Gastrocnemius medialis (tissue), 4 donors: ENCODE results near the gene INMT. TPM values are rescaled to one million over a fixed set of nuclear protein-coding genes. Genes with fewer than 3 reads are reported as not detected.
A peak's percentile ranks its signal among the peaks of the same experiment; 100 is the strongest.
"Not testable (repeated sequence)": the region's sequence is repeated elsewhere in the genome, so short reads cannot be mapped to it uniquely, and the experiment has no call there.

Source experiments
- ATAC-seq, 2 donors: fragments of 150-250 bp; one replicate each; pipeline ENCODE4 v1.9.1; 2016
- DNase-seq, 2 donors: peaks; one replicate each; pipeline ENCODE4 v3.0.0-alpha.2; 2019
- H3K27ac ChIP-seq, 4 donors: fragments of 200-600 bp; sonication (generic); 1 replicate in 1 of 4; 2 replicates in 3 of 4; pipeline ENCODE4 v1.5.1; 2016 to 2018; ENCODE audit warnings: mild to moderate bottlenecking in 2 of 4, moderate library complexity in 1 of 4
- H3K27me3 ChIP-seq, 3 donors: fragments of 200-600 bp; sonication (generic) in 2 of 3; 1 replicate in 1 of 3; 2 replicates in 2 of 3; pipeline versions ENCODE4 v1.5.1 to v1.6.0; 2016 to 2019; ENCODE audit warnings: mild to moderate bottlenecking in 1 of 3, moderate library complexity in 1 of 3
- H3K36me3 ChIP-seq, 2 donors: fragments of 200-600 bp; sonication (generic) in 1 of 2; one replicate each; pipeline ENCODE4 v1.5.1; 2017 to 2018
- H3K4me1 ChIP-seq, 2 donors: fragments of 200-600 bp; sonication (generic) in 1 of 2; one replicate each; pipeline ENCODE4 v1.5.1; 2016 to 2017; ENCODE audit warnings: mild to moderate bottlenecking in 2 of 2
- H3K4me3 ChIP-seq, 4 donors: fragments of 200-600 bp; sonication (generic) in 3 of 4; 1 replicate in 1 of 4; 2 replicates in 3 of 4; pipeline ENCODE4 v1.5.1; 2016 to 2019; ENCODE audit warnings: mild to moderate bottlenecking in 2 of 4
- H3K9me3 ChIP-seq, 3 donors: fragments of 200-600 bp; sonication (generic) in 2 of 3; 1 replicate in 1 of 3; 2 replicates in 2 of 3; pipeline ENCODE4 v1.5.1; 2016 to 2019
- POLR2A ChIP-seq, 2 donors: fragments of 450-650 bp; IDR thresholded peaks; one replicate each; pipeline ENCODE4 v1.6.1; 2017; ENCODE audit warnings: antibody characterized with exemption in 2 of 2, mild to moderate bottlenecking in 2 of 2, moderate library complexity in 2 of 2
- in situ Hi-C, 4 donors: fragments of 200-750 bp; cut with MboI; loops; one replicate each; pipeline versions ENCODE4 v1.15.0 to v1.8.0; 2017; ENCODE audit warnings: low sequenced_read_pairs in 4 of 4
- intact Hi-C: fragments of 100-400 bp; cut with DNase I; formaldehyde crosslinking; loops from one replicate; pipeline ENCODE4 v1.15.1; 2023; ENCODE audit warnings: low total_unique reads
- total RNA-seq, 4 donors: library from RNA; depleted of rRNA; stranded (reverse); fragments of >200 nt; gene quantifications; one replicate each; pipeline versions ENCODE4 v1.1.0 to v1.2.3, GENCODE V29; 2016
- TF ChIP-seq, protein P1 (sequence below), 5 experiments: fragments of 450-650 bp in 3 of 5; fragments of 200-600 bp in 2 of 5; sonication (generic) in 2 of 5; IDR thresholded peaks in 4 of 5; conservative IDR thresholded peaks in 1 of 5; 1 replicate in 4 of 5; 2 replicates in 1 of 5; pipeline ENCODE4 v1.5.1; 2016 to 2019; ENCODE audit warnings: antibody characterized with exemption in 5 of 5, mild to moderate bottlenecking in 3 of 5, moderate library complexity in 3 of 5

INMT gene
- total RNA-seq, 4 donors from 2014 or later = 1.9 to 8.6 (median 5.5) TPM

DNA sequence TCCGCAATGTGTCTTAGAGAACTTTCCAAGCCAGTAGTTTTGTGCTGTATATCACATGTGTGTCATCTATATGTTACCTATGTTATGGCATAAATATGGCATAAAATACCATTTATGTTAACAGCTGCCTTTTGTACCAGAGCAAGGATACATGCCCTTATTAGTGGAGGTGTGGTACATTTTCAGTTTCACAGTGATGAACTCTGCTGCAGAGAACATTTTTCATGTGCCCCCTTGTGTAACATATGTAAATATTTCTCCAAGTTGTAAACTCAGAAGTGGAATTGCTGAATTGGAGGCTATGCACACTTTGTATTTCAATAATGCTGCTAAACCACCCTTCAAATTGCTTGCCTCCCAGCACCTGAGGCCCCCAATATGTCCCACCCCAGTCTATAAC is 37.8 kb upstream of the INMT start:
- Histone ChIP-seq H3K27ac (no peak overlapping the region), H3K36me3 (no peaks in the 10 kb centered on the region), H3K27me3 (no peaks in the 10 kb centered on the region), H3K4me1 (no peaks in the 10 kb centered on the region), H3K9me3 (peaks cover 0 to 3% (median 0%) of the 10 kb centered on the region in 3 donors), H3K4me3 (no peak overlapping the region)
- no peak for ATAC-seq
- DNase-seq = no peak
- in situ Hi-C loops (no loop called here), intact Hi-C loops (no loop called here)
- TF ChIP-seq POLR2A (IDR thresholded peaks at IDR 0.05) = no peak
- TF ChIP-seq, protein P1, sequence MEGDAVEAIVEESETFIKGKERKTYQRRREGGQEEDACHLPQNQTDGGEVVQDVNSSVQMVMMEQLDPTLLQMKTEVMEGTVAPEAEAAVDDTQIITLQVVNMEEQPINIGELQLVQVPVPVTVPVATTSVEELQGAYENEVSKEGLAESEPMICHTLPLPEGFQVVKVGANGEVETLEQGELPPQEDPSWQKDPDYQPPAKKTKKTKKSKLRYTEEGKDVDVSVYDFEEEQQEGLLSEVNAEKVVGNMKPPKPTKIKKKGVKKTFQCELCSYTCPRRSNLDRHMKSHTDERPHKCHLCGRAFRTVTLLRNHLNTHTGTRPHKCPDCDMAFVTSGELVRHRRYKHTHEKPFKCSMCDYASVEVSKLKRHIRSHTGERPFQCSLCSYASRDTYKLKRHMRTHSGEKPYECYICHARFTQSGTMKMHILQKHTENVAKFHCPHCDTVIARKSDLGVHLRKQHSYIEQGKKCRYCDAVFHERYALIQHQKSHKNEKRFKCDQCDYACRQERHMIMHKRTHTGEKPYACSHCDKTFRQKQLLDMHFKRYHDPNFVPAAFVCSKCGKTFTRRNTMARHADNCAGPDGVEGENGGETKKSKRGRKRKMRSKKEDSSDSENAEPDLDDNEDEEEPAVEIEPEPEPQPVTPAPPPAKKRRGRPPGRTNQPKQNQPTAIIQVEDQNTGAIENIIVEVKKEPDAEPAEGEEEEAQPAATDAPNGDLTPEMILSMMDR (IDR thresholded peaks at IDR 0.05 in 4 of 5, conservative IDR thresholded peaks at IDR 0.05 in 1 of 5) = no peak

DNA sequence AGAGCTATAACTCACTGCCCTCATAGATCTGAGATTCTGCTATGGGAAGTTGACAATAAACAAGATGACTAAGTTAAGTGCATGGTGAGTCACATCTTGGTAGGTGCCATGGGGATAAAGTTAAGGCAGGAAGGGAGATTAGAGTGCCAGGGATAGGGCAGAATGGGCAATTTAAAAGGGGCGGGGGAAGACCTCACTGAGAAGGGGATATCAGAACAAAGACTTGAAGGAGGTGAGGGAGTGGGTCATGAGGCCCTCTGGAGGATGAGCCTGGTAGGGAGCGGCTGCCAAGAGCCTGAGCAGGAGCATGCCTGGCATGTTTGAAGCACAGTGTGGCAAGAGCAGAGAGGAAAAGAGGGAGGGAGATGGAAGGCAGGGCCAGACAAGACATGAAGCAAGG is 34.8 kb upstream of the INMT start:
- peak; percentile 21 to 36 for ATAC-seq
- no peak for DNase-seq
- H3K36me3 ChIP-seq = no peaks in the 10 kb centered on the region
- no peaks in the 10 kb centered on the region for H3K27me3 ChIP-seq
- H3K9me3 ChIP-seq = peaks cover 0 to 3% (median 0%) of the 10 kb centered on the region in 3 donors
- no peak overlapping the region for H3K27ac ChIP-seq
- no peaks in the 10 kb centered on the region for H3K4me1 ChIP-seq
- H3K4me3 ChIP-seq = no peak overlapping the region
- in situ Hi-C loops (no loop called here), intact Hi-C loops (loop anchor here (5.0 kb wide), 1 partner anchor 35 kb away; the partner anchor contains the start of gene CRHR2)
- TF ChIP-seq, protein P1 (IDR thresholded peaks at IDR 0.05 in 4 of 5, conservative IDR thresholded peaks at IDR 0.05 in 1 of 5) = no peak
- no peak for TF ChIP-seq POLR2A (IDR thresholded peaks at IDR 0.05)

DNA sequence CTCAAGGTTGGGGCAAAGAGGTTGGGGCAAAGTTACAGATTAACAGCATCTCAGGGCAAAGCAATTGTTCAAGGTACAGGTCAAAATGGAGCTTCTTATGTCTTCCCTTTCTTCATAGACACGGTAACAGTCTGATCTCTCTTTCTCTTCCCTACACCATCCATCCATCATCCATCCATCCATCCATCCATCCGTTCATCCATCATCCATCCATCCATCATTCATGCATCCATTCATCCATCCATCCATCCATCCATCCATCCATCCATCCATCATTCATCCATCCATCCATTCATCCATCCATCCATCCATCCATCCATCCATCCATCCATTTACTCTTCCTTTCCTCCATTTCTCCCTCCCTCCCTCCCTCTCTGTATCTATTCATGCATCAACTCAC is 32.5 kb upstream of the INMT start:
- in situ Hi-C loops = not testable (repeated sequence)

DNA sequence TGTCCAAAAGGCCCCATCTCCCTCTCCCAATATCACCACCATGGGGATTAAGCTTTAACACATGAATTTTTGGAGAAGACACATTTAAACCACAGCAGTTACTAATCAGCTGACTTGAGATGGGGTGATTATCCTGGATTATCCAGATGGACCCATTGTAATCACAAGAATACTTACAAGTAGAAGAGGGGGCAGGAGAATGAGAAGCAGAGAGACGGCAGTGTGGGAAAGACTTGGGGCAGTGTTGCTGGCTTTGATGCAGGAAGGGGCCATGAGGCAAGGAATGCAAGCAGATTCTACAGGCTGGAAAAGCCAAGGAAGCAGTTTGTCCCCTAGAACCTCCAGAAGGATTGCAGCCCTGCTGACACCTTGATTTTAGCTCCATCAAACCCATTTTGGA is 30.7 kb upstream of the INMT start:
- Histone ChIP-seq H3K9me3 (peaks cover 0 to 3% (median 0%) of the 10 kb centered on the region in 3 donors), H3K27me3 (no peaks in the 10 kb centered on the region), H3K36me3 (no peaks in the 10 kb centered on the region), H3K4me1 (no peaks in the 10 kb centered on the region), H3K4me3 (no peak overlapping the region), H3K27ac (no peak overlapping the region)
- intact Hi-C loops (no loop called here), in situ Hi-C loops (no loop called here)
- DNase-seq = no peak
- ATAC-seq = no peak
- TF ChIP-seq POLR2A (IDR thresholded peaks at IDR 0.05) = no peak
- TF ChIP-seq, protein P1 (IDR thresholded peaks at IDR 0.05 in 4 of 5, conservative IDR thresholded peaks at IDR 0.05 in 1 of 5) = no peak

More for the DNA sequence above, 32.5 kb upstream of the INMT start:
- intact Hi-C loops = loop anchor here (5.0 kb wide), 1 partner anchor 37 kb away; the partner anchor contains the start of gene CRHR2
- not testable (repeated sequence) for H3K4me1 ChIP-seq, DNase-seq, H3K27me3 ChIP-seq, H3K4me3 ChIP-seq, H3K36me3 ChIP-seq, ATAC-seq, H3K9me3 ChIP-seq, H3K27ac ChIP-seq

DNA sequence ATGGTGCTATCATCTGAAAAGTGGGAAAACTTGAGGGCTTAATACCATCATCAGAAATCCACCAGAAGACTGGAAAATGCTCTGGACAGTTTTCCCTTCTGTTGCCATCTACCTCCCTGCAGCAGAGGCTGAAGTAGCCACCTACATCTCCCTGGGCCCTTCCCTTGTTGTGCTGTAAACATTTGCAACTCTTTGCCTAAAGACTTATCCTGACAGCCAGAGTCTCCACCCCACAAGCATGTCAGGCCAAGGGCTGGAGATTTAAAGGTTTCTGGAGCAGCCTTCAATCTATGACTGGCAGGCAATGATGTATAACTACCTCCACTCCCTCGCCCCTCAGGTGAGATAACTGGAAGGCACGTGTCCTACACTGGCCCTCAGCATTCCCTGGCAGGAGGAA is 29.7 kb upstream of the INMT start:
- Histone ChIP-seq H3K27me3 (no peaks in the 10 kb centered on the region), H3K4me1 (no peaks in the 10 kb centered on the region), H3K4me3 (no peak overlapping the region), H3K27ac (no peak overlapping the region), H3K36me3 (no peaks in the 10 kb centered on the region), H3K9me3 (peaks cover 0 to 3% (median 0%) of the 10 kb centered on the region in 3 donors)
- DNase-seq (no peak), ATAC-seq (no peak)
- intact Hi-C loops = no loop called here
- in situ Hi-C loops = no loop called here
- no peak for TF ChIP-seq POLR2A (IDR thresholded peaks at IDR 0.05)
- TF ChIP-seq, protein P1 (IDR thresholded peaks at IDR 0.05 in 4 of 5, conservative IDR thresholded peaks at IDR 0.05 in 1 of 5) = no peak
